Fibroblast of skin of right quadriceps (primary cell): ENCODE measurements around the gene HLCS.

Experiments used
- DNase-seq: peaks from one replicate; pipeline ENCODE4 v3.0.0-alpha.2; 2013

HLCS gene

GRCh38 chr21:36766511-36766910 is 200.0 kb downstream of the HLCS start:
- no peak for DNase-seq

- DNase-seq: peak; percentile 61
Measured at GRCh38 chr21:36765229-36765628, 201.2 kb downstream of the HLCS start.

- DNase-seq: no peak
Measured at GRCh38 chr21:36763305-36763704, 203.2 kb downstream of the HLCS start.

GRCh38 chr21:36762642-36763041 is 203.8 kb downstream of the HLCS start:
- DNase-seq: no peak

- no peak for DNase-seq
Measured at GRCh38 chr21:36761685-36762084, 204.8 kb downstream of the HLCS start.

- no peak for DNase-seq
Measured at GRCh38 chr21:36759348-36760083, 207.0 kb downstream of the HLCS start.

GRCh38 chr21:36757196-36757595 is 209.3 kb downstream of the HLCS start:
- DNase-seq: no peak

- DNase-seq: peak; percentile 25
Measured at GRCh38 chr21:36756527-36756926, 209.9 kb downstream of the HLCS start.

- DNase-seq: no peak
Measured at GRCh38 chr21:36754241-36754898, 212.1 kb downstream of the HLCS start.

GRCh38 chr21:36753556-36753955 is 212.9 kb downstream of the HLCS start:
- peak; percentile 67 for DNase-seq

GRCh38 chr21:36751383-36751782 is 215.1 kb downstream of the HLCS start:
- DNase-seq: no peak

- no peak for DNase-seq
Measured at GRCh38 chr21:36750576-36750959, 215.9 kb downstream of the HLCS start.

GRCh38 chr21:36749935-36750575 is 216.4 kb downstream of the HLCS start:
- DNase-seq: peak; percentile 57

- DNase-seq: peak; percentile 33
Measured at GRCh38 chr21:36747815-36748383, 218.6 kb downstream of the HLCS start.

GRCh38 chr21:36747041-36747814 is 219.2 kb downstream of the HLCS start:
- no peak for DNase-seq

- no peak for DNase-seq
Measured at GRCh38 chr21:36745459-36745858, 221.0 kb downstream of the HLCS start.

- no peak for DNase-seq
Measured at GRCh38 chr21:36744560-36745231, 221.8 kb downstream of the HLCS start.

GRCh38 chr21:36744190-36744559 is 222.3 kb downstream of the HLCS start:
- DNase-seq: no peak

GRCh38 chr21:36743446-36743845 is 223.0 kb downstream of the HLCS start:
- DNase-seq: no peak

GRCh38 chr21:36743008-36743407 is 223.5 kb downstream of the HLCS start:
- no peak for DNase-seq

GRCh38 chr21:36741506-36741905 is 225.0 kb downstream of the HLCS start:
- DNase-seq: no peak

- no peak for DNase-seq
Measured at GRCh38 chr21:36738489-36739126, 227.9 kb downstream of the HLCS start.
